HG03139 (cell line): ENCODE data around the gene OGG1.

Source experiments
- ATAC-seq: cut with Tn5 transposase; IDR thresholded peaks from one replicate; pipeline ENCODE4 v1.9.1; 2021; ENCODE audit not compliant: unreplicated experiment

OGG1 gene

GRCh38 chr3:9749645-9750555 is at the start of gene OGG1:
TSS of gene OGG1 (plus strand) at chr3:9749952. CDS start at chr3:9750287, 335 bp downstream.
- peak; percentile 88 for ATAC-seq

- no peak for ATAC-seq
Measured at GRCh38 chr3:9700536-9700935, 49.2 kb upstream of the OGG1 start.

GRCh38 chr3:9701006-9701405 is 48.7 kb upstream of the OGG1 start:
- no peak for ATAC-seq

GRCh38 chr3:9701711-9702110 is 48.0 kb upstream of the OGG1 start:
- ATAC-seq, result no peak

- ATAC-seq, result no peak
Measured at GRCh38 chr3:9703240-9703639, 46.5 kb upstream of the OGG1 start.

GRCh38 chr3:9703736-9704346 is 45.9 kb upstream of the OGG1 start, which contains the start of gene CPNE9:
TSS of gene CPNE9 (plus strand) at chr3:9703833. CDS start at chr3:9703997, 164 bp downstream.
- ATAC-seq, result no peak

- no peak for ATAC-seq
Measured at GRCh38 chr3:9704347-9705322, 45.1 kb upstream of the OGG1 start.

- no peak for ATAC-seq
Measured at GRCh38 chr3:9710174-9710739, 39.5 kb upstream of the OGG1 start.

- no peak for ATAC-seq
Measured at GRCh38 chr3:9712415-9712814, 37.3 kb upstream of the OGG1 start.

GRCh38 chr3:9713142-9713541 is 36.6 kb upstream of the OGG1 start:
- ATAC-seq, result no peak

GRCh38 chr3:9715136-9715535 is 34.6 kb upstream of the OGG1 start:
- no peak for ATAC-seq

- no peak for ATAC-seq
Measured at GRCh38 chr3:9715764-9716437, 33.9 kb upstream of the OGG1 start.

GRCh38 chr3:9716801-9717555 is 32.8 kb upstream of the OGG1 start:
- no peak for ATAC-seq

GRCh38 chr3:9717563-9717962 is 32.2 kb upstream of the OGG1 start:
- no peak for ATAC-seq

GRCh38 chr3:9718118-9718517 is 31.6 kb upstream of the OGG1 start:
- ATAC-seq, result no peak

GRCh38 chr3:9721015-9721699 is 28.6 kb upstream of the OGG1 start:
- no peak for ATAC-seq

- no peak for ATAC-seq
Measured at GRCh38 chr3:9721700-9722060, 28.1 kb upstream of the OGG1 start.

GRCh38 chr3:9725775-9726515 is 23.8 kb upstream of the OGG1 start:
- no peak for ATAC-seq
